GM20000 (cell line): ENCODE measurements around the gene MIA3.
A peak's percentile ranks its signal among the peaks of the same experiment; 100 is the strongest.

ENCODE experiments used
- DNase-seq: peaks from one replicate; pipeline ENCODE4 v3.0.0; 2012; ENCODE audit warnings: low spot score
- TF ChIP-seq, protein P1 (sequence below): IDR thresholded peaks from 2 replicates; pipeline ENCODE4 v1.5.1; 2012; ENCODE audit warnings: mild to moderate bottlenecking, control low read depth; ENCODE audit errors: extremely low read depth, missing control alignments

The MIA3 gene

DNA sequence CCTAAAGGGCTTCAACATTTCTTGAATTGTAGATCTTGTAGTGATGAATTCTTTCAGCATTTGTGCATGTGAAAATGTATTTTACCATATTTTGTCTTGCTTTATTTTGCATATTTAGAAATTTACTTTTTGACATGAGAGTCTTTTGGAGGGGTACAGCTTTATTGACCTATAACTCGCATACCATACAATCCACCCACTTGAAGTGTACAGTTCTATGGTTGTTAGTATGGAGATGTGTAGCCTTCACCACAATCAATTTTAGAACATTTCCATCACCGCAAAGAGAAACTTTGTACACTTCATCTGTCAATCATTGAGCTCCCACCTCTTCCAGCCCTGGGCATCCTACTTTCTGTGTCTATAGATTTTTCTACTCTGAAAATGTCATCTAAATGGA, 7.2 kb upstream of the MIA3 start:
- TF ChIP-seq, protein P1, sequence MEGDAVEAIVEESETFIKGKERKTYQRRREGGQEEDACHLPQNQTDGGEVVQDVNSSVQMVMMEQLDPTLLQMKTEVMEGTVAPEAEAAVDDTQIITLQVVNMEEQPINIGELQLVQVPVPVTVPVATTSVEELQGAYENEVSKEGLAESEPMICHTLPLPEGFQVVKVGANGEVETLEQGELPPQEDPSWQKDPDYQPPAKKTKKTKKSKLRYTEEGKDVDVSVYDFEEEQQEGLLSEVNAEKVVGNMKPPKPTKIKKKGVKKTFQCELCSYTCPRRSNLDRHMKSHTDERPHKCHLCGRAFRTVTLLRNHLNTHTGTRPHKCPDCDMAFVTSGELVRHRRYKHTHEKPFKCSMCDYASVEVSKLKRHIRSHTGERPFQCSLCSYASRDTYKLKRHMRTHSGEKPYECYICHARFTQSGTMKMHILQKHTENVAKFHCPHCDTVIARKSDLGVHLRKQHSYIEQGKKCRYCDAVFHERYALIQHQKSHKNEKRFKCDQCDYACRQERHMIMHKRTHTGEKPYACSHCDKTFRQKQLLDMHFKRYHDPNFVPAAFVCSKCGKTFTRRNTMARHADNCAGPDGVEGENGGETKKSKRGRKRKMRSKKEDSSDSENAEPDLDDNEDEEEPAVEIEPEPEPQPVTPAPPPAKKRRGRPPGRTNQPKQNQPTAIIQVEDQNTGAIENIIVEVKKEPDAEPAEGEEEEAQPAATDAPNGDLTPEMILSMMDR = no peak
- DNase-seq = no peak

DNA sequence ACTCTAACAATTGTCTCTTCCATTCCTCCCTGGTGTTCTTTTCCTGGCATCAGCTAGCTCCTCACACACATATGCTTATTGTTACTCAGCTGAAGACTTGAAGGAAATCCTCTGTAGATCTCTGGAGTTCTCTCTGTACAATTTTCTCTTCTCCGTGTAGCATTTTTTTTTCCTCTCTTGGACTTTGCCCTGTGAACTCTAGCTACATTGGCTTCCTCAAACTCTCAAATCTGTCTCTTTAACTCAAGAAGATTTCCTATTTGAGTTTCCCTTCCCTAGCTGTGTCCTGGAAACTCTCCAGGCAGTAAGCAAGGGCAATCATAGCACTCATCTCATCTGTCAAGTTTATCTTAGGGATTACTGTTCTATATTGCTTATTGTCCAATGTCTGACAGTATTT, 4.3 kb upstream of the MIA3 start:
- no peak for DNase-seq
- TF ChIP-seq, protein P1 = no peak

DNA sequence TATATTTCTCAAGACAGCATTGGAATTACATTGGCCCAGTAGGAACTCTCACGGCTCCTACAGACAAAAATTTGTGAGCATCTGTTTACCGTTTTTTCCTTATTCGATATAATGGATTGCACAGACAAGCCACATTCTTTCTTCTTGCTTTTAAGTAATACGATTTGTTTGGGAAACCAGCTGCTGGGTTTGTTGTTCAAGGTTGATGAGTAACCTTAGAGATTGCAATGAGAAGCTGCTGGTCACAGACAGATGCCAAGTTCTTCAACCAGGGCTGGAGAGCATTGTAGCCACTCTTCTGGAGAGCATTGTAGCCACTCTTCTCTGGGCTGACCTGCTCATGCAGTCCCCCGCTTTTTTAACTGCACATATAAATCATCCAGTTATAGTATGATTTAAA, 1.4 kb upstream of the MIA3 start:
- no peak for DNase-seq
- TF ChIP-seq, protein P1 = no peak

DNA sequence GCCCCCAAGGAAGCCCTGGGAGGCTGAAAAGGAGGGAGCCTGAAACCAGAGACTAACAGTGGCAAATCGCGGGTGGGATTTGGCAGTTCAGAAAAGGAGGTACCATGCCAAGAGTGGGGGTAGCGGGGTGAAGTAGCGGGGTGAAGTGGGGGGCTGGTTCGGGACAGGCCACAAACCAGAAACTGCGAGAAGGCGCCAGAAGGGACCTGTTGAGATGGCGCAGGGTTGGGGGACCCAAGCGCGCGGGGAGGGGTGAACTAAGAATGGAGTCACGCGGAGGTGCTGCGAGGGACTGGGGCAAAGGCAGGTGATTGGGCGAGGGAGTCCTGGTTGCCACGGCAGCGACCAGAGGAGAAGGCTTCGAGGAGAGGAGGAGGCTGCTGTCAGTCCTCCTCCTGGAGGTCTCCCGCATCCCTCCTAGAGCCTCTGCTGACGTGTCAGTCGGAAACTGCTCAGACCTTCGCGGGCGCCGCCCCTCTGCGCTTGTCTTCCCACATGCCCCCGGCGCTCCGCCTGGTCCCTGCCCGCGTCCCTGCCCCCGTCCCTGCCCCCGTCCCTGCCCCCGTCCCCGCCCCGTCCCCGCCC, 438 bp upstream of the MIA3 start:
- TF ChIP-seq, protein P1 = no peak
- DNase-seq = peak; percentile 89

DNA sequence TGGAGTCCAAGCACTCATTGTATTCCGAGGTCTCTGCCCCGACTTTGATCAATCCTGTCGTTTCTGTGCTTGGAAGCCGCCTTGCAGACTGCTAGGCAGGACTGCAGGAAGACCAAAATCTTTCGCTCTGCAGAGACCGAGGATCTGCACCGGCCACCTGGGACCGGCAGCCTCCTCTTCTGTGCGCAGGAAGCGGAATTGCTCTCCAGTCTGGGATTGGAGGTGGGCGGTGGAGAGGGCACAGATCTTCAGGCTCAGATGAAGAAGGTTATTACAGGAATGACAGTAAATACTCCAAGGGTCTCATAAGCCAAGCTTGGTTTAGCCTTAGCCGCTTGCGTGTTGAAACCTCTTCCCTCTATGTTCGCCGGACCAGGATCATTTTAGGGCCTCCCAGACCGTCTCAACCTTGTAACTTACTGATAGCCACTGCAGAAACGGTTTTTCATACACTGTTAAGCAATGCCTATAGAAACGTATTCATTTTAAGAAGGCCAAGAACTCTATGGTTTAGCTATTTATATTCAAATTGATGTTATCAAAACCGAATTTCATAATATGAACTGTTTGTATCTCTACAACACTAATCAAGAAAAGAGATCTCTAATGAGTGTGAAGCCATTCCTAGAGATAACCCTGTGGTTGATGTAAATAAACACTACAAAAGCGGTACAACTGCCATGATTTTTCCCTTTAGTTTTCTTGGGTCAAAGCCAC, 1.1 kb downstream of the MIA3 start:
- TF ChIP-seq, protein P1 = no peak
- peak; percentile 37 for DNase-seq

DNA sequence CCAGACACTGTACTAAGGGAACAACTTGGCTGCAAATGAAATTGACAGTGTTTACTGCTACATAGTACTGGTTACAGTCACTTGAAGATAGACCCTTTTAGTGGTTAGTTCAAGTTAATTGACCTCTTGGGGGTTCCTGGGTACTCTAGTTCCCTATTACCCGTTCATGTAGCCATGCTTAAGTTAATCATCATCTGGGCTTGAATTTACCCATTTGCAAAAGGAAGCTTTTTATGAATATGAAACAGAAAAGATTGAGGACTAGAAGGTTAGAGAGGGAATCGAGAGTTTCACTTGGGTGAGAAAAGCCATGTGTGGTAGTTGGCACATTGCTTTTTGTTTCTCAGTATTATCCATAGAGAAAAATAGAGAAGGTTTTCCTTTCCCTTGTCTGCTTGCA, 2.7 kb downstream of the MIA3 start:
- DNase-seq = peak; percentile 37
- TF ChIP-seq, protein P1 = no peak

DNA sequence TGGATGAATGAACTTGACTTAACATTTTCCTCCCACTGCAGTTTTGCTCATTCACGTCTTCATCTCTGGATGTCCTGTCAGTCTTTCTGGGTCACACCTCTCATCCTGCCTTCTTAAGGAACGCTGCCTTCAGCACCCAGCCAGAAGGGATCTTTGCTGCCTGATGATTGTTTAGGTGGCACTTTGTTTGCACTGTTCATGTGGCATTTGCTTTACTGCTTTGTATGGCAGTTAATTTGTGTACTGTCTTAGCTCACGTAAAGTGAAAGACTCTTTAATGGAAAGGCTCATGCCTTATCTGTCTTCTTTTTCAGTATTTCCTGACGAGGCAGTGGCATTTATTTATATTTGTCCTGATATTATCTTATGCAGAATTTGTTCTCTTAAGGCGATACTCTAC, 4.9 kb downstream of the MIA3 start:
- TF ChIP-seq, protein P1 = no peak

More for the DNA sequence above, 4.9 kb downstream of the MIA3 start:
- no peak for DNase-seq
